ENCODE results near the gene EMCN. TPM values are rescaled to one million over a fixed set of nuclear protein-coding genes. Genes with fewer than 3 reads are reported as not detected.

The EMCN gene
- total and polyA plus RNA-seq, 9 of the 15 experiments (the other 6 are each of a cell fraction or from before 2014, with no cell fraction given): not detected

DNA sequence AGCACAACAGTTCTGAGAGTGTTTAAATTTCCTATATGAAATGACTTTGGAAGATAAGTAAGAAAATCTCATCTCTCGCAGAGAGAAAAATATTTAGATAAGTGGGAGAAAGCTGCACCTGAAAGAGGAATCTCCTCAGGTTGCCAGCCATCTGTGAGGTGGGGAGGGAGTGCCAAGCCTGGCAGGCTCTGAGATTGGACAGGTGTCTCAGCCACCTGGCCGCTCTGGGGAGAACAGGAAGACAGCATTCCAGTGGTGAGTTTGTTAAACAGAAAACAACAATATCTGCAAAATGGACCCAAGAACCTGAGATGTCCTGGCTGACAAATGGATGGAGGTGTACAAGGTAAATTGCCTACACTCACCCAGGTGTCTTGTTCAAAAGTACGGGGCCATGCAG lies 31.3 kb downstream of the EMCN start (continued):
- TF ChIP-seq ZNF551 (CRISPR knock-in tag; IDR thresholded peaks at IDR 0.05) (no peak), SUPT5H (IDR thresholded peaks at IDR 0.05) (no peak)
- TF ChIP-seq, protein P1, sequence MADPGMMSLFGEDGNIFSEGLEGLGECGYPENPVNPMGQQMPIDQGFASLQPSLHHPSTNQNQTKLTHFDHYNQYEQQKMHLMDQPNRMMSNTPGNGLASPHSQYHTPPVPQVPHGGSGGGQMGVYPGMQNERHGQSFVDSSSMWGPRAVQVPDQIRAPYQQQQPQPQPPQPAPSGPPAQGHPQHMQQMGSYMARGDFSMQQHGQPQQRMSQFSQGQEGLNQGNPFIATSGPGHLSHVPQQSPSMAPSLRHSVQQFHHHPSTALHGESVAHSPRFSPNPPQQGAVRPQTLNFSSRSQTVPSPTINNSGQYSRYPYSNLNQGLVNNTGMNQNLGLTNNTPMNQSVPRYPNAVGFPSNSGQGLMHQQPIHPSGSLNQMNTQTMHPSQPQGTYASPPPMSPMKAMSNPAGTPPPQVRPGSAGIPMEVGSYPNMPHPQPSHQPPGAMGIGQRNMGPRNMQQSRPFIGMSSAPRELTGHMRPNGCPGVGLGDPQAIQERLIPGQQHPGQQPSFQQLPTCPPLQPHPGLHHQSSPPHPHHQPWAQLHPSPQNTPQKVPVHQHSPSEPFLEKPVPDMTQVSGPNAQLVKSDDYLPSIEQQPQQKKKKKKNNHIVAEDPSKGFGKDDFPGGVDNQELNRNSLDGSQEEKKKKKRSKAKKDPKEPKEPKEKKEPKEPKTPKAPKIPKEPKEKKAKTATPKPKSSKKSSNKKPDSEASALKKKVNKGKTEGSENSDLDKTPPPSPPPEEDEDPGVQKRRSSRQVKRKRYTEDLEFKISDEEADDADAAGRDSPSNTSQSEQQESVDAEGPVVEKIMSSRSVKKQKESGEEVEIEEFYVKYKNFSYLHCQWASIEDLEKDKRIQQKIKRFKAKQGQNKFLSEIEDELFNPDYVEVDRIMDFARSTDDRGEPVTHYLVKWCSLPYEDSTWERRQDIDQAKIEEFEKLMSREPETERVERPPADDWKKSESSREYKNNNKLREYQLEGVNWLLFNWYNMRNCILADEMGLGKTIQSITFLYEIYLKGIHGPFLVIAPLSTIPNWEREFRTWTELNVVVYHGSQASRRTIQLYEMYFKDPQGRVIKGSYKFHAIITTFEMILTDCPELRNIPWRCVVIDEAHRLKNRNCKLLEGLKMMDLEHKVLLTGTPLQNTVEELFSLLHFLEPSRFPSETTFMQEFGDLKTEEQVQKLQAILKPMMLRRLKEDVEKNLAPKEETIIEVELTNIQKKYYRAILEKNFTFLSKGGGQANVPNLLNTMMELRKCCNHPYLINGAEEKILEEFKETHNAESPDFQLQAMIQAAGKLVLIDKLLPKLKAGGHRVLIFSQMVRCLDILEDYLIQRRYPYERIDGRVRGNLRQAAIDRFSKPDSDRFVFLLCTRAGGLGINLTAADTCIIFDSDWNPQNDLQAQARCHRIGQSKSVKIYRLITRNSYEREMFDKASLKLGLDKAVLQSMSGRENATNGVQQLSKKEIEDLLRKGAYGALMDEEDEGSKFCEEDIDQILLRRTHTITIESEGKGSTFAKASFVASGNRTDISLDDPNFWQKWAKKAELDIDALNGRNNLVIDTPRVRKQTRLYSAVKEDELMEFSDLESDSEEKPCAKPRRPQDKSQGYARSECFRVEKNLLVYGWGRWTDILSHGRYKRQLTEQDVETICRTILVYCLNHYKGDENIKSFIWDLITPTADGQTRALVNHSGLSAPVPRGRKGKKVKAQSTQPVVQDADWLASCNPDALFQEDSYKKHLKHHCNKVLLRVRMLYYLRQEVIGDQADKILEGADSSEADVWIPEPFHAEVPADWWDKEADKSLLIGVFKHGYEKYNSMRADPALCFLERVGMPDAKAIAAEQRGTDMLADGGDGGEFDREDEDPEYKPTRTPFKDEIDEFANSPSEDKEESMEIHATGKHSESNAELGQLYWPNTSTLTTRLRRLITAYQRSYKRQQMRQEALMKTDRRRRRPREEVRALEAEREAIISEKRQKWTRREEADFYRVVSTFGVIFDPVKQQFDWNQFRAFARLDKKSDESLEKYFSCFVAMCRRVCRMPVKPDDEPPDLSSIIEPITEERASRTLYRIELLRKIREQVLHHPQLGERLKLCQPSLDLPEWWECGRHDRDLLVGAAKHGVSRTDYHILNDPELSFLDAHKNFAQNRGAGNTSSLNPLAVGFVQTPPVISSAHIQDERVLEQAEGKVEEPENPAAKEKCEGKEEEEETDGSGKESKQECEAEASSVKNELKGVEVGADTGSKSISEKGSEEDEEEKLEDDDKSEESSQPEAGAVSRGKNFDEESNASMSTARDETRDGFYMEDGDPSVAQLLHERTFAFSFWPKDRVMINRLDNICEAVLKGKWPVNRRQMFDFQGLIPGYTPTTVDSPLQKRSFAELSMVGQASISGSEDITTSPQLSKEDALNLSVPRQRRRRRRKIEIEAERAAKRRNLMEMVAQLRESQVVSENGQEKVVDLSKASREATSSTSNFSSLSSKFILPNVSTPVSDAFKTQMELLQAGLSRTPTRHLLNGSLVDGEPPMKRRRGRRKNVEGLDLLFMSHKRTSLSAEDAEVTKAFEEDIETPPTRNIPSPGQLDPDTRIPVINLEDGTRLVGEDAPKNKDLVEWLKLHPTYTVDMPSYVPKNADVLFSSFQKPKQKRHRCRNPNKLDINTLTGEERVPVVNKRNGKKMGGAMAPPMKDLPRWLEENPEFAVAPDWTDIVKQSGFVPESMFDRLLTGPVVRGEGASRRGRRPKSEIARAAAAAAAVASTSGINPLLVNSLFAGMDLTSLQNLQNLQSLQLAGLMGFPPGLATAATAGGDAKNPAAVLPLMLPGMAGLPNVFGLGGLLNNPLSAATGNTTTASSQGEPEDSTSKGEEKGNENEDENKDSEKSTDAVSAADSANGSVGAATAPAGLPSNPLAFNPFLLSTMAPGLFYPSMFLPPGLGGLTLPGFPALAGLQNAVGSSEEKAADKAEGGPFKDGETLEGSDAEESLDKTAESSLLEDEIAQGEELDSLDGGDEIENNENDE (IDR thresholded peaks at IDR 0.05; ENCODE audit: low read depth, low read length): no peak
- TF ChIP-seq, protein P2, sequence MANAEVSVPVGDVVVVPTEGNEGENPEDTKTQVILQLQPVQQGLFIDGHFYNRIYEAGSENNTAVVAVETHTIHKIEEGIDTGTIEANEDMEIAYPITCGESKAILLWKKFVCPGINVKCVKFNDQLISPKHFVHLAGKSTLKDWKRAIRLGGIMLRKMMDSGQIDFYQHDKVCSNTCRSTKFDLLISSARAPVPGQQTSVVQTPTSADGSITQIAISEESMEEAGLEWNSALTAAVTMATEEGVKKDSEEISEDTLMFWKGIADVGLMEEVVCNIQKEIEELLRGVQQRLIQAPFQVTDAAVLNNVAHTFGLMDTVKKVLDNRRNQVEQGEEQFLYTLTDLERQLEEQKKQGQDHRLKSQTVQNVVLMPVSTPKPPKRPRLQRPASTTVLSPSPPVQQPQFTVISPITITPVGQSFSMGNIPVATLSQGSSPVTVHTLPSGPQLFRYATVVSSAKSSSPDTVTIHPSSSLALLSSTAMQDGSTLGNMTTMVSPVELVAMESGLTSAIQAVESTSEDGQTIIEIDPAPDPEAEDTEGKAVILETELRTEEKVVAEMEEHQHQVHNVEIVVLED (CRISPR knock-in tag; IDR thresholded peaks at IDR 0.05): no peak
- TF ChIP-seq, protein P3, sequence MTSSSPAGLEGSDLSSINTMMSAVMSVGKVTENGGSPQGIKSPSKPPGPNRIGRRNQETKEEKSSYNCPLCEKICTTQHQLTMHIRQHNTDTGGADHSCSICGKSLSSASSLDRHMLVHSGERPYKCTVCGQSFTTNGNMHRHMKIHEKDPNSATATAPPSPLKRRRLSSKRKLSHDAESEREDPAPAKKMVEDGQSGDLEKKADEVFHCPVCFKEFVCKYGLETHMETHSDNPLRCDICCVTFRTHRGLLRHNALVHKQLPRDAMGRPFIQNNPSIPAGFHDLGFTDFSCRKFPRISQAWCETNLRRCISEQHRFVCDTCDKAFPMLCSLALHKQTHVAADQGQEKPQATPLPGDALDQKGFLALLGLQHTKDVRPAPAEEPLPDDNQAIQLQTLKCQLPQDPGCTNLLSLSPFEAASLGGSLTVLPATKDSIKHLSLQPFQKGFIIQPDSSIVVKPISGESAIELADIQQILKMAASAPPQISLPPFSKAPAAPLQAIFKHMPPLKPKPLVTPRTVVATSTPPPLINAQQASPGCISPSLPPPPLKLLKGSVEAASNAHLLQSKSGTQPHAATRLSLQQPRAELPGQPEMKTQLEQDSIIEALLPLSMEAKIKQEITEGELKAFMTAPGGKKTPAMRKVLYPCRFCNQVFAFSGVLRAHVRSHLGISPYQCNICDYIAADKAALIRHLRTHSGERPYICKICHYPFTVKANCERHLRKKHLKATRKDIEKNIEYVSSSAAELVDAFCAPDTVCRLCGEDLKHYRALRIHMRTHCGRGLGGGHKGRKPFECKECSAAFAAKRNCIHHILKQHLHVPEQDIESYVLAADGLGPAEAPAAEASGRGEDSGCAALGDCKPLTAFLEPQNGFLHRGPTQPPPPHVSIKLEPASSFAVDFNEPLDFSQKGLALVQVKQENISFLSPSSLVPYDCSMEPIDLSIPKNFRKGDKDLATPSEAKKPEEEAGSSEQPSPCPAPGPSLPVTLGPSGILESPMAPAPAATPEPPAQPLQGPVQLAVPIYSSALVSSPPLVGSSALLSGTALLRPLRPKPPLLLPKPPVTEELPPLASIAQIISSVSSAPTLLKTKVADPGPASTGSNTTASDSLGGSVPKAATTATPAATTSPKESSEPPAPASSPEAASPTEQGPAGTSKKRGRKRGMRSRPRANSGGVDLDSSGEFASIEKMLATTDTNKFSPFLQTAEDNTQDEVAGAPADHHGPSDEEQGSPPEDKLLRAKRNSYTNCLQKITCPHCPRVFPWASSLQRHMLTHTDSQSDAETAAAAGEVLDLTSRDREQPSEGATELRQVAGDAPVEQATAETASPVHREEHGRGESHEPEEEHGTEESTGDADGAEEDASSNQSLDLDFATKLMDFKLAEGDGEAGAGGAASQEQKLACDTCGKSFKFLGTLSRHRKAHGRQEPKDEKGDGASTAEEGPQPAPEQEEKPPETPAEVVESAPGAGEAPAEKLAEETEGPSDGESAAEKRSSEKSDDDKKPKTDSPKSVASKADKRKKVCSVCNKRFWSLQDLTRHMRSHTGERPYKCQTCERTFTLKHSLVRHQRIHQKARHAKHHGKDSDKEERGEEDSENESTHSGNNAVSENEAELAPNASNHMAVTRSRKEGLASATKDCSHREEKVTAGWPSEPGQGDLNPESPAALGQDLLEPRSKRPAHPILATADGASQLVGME (CRISPR knock-in tag; IDR thresholded peaks at IDR 0.05): no peak

All from K562 (cell line).